K562 (cell line): ENCODE results near the gene HMG20B. TPM values are rescaled to one million over a fixed set of nuclear protein-coding genes. Genes with fewer than 3 reads are reported as not detected.
A peak's percentile ranks its signal among the peaks of the same experiment; 100 is the strongest.

Source experiments
- ATAC-seq: fragments of 200-7000 bp; cut with Tn5 transposase; 3 replicates; pipeline ENCODE4 v1.9.1; 2020; ENCODE audit warnings: moderate library complexity
- BruUV-seq: library from RNA; stranded (reverse); fragments of 400-500 nt; replicated peaks from 2 replicates; lab custom pipeline; 2021; lab: Mats Ljungman, UMichigan
- CTCF ChIA-PET: fragments of 300-600 bp; formaldehyde crosslinking; extraction: SDS; loops from one replicate; lab custom pipeline; 2021; ENCODE audit warnings: low intra/inter-chr PET ratio; lab: Yijun Ruan, JAX
- POLR2A ChIA-PET: fragments of 300-600, 350-650 bp; sonication (Branson Sonifier 250); formaldehyde crosslinking; extraction: SDS; loops from one replicate; lab custom pipeline; 2021; ENCODE audit warnings: antibody characterized with exemption, inconsistent platforms; lab: Yijun Ruan, JAX
- DNase-seq, 4 experiments: peaks; one replicate each; pipeline versions ENCODE4 v3.0.0 to v3.0.0-alpha.2; 2011 to 2018; ENCODE audit warnings: low spot score in 3 of 4, mixed read lengths in 3 of 4; ENCODE audit errors: extremely low read depth in 1 of 4
- FAIRE-seq: peaks from 2 replicates; lab custom pipeline; 2011; peaks lifted over from hg19 to GRCh38; lab: Jason Lieb, UNC
- H2AFZ ChIP-seq: 2 replicates; pipeline ENCODE4 v1.6.0; 2011; ENCODE audit warnings: low read depth, low read length, control low read depth, inconsistent platforms
- H3K27ac ChIP-seq: fragments of 200-600 bp; 3 replicates; pipeline ENCODE4 v1.8.0; 2011; ENCODE audit warnings: low read depth, mild to moderate bottlenecking, control low read depth, inconsistent platforms, low read length, moderate library complexity, mixed read lengths; ENCODE audit errors: extremely low read depth
- H3K27me3 ChIP-seq, 2 experiments: fragments of 300-600 bp in 1 of 2; 2 replicates in 1 of 2; 3 replicates in 1 of 2; pipeline versions ENCODE4 v1.6.0 to v1.8.0; 2011; ENCODE audit warnings: inconsistent platforms in 2 of 2, low read length in 2 of 2, mild to moderate bottlenecking in 1 of 2, mixed read lengths in 1 of 2, moderate library complexity in 1 of 2; ENCODE audit not compliant: control insufficient read depth in 2 of 2, insufficient read depth in 2 of 2
- H3K36me3 ChIP-seq: fragments of 300-600 bp; 3 replicates; pipeline ENCODE4 v1.8.0; 2011; ENCODE audit warnings: mild to moderate bottlenecking, low read length, inconsistent platforms; ENCODE audit not compliant: control insufficient read depth, insufficient read depth
- H3K4me1 ChIP-seq, 2 experiments: fragments of 200-600 bp in 1 of 2; replicated peaks in 1 of 2; 2 replicates in 1 of 2; 3 replicates in 1 of 2; pipeline versions ENCODE4 v1.5.1 to v1.8.0; 2011; ENCODE audit warnings: inconsistent platforms in 2 of 2, low read length in 2 of 2, mild to moderate bottlenecking in 1 of 2, mixed read lengths in 1 of 2, moderate library complexity in 1 of 2; ENCODE audit not compliant: control insufficient read depth in 2 of 2, insufficient read depth in 2 of 2
- H3K4me2 ChIP-seq: 2 replicates; pipeline ENCODE4 v1.6.1; 2011; ENCODE audit warnings: low read length, control low read depth, inconsistent platforms, mixed read lengths; ENCODE audit not compliant: insufficient read depth
- H3K4me3 ChIP-seq: fragments of 200-600 bp; sonication (generic), shearing (Covaris generic); 2 replicates; pipeline ENCODE4 v1.5.1; 2016; ENCODE audit warnings: control low read depth, inconsistent platforms
- H3K79me2 ChIP-seq: fragments of 200-600 bp; 3 replicates; pipeline ENCODE4 v1.8.0; 2011; ENCODE audit warnings: low read length, inconsistent platforms; ENCODE audit not compliant: control insufficient read depth, insufficient read depth
- H3K9ac ChIP-seq, 2 experiments: 2 replicates each; pipeline versions ENCODE4 v1.6.0 to v1.6.1; 2011; ENCODE audit warnings: low read depth in 2 of 2, low read length in 2 of 2, control low read depth in 1 of 2, inconsistent platforms in 1 of 2, mild to moderate bottlenecking in 1 of 2, mixed read lengths in 1 of 2; ENCODE audit not compliant: insufficient read depth in 1 of 2
- H3K9me1 ChIP-seq: one replicate; pipeline ENCODE4 v1.6.0; 2011; ENCODE audit warnings: inconsistent platforms, mild to moderate bottlenecking, low read length, moderate library complexity; ENCODE audit not compliant: control insufficient read depth, insufficient read depth
- H3K9me3 ChIP-seq: replicated peaks from 2 replicates; pipeline ENCODE4 v1.5.1; 2011; ENCODE audit warnings: low read depth, low read length, inconsistent platforms; ENCODE audit not compliant: control insufficient read depth, insufficient read depth
- H4K20me1 ChIP-seq: replicated peaks from 2 replicates; pipeline ENCODE4 v1.6.1; 2011; ENCODE audit warnings: low read length, inconsistent platforms, mixed read lengths; ENCODE audit not compliant: control insufficient read depth, insufficient read depth
- ELF4 ChIP-seq: fragments of 450-650 bp; formaldehyde crosslinking; IDR thresholded peaks from 2 replicates; pipeline ENCODE4 v1.4.0; 2022; ENCODE audit warnings: missing genetic modification characterization
- HDAC1 ChIP-seq, 2 experiments: fragments of 450-650 bp; IDR thresholded peaks; 2 replicates each; pipeline ENCODE4 v1.6.1; 2016 to 2017; ENCODE audit warnings: inconsistent platforms in 1 of 2, mild to moderate bottlenecking in 1 of 2, moderate library complexity in 1 of 2
- HMGN3 ChIP-seq: IDR thresholded peaks from 2 replicates; pipeline ENCODE4 v1.6.1; 2011; ENCODE audit warnings: borderline replicate concordance, low read depth, mild to moderate bottlenecking, mixed read lengths, low read length; ENCODE audit not compliant: insufficient read length; ENCODE audit errors: extremely low read depth
- MAZ ChIP-seq, 2 experiments: fragments of 450-650 bp in 1 of 2; sonication (generic) in 1 of 2; formaldehyde crosslinking; IDR thresholded peaks in 1 of 2; conservative IDR thresholded peaks in 1 of 2; 2 replicates each; pipeline versions ENCODE4 v1.4.0 to v1.5.0; 2020; ENCODE audit warnings: mild to moderate bottlenecking in 1 of 2, missing genetic modification reagents in 1 of 2
- MEF2A ChIP-seq: IDR thresholded peaks from 2 replicates; pipeline ENCODE4 v1.6.1; 2011; ENCODE audit warnings: low read depth, mild to moderate bottlenecking, low read length, moderate library complexity; ENCODE audit not compliant: control insufficient read depth
- SNIP1 ChIP-seq: fragments of 450-650 bp; IDR thresholded peaks from 2 replicates; pipeline ENCODE4 v1.7.1; 2017; ENCODE audit warnings: low read depth, mild to moderate bottlenecking
- TBL1XR1 ChIP-seq, 2 experiments: IDR thresholded peaks; 2 replicates each; pipeline ENCODE4 v1.6.1; 2012; ENCODE audit warnings: improper control_type of control experiment in 2 of 2, low read length in 2 of 2, mild to moderate bottlenecking in 1 of 2
- TFAP4 ChIP-seq: sonication (generic); formaldehyde crosslinking; IDR thresholded peaks from 2 replicates; pipeline ENCODE4 v1.8.0; 2022; ENCODE audit warnings: missing genetic modification reagents, mild to moderate bottlenecking, moderate library complexity, borderline replicate concordance
- ZNF143 ChIP-seq: sonication (generic); formaldehyde crosslinking; IDR thresholded peaks from 2 replicates; pipeline ENCODE4 v1.9.0; 2022; ENCODE audit warnings: mild to moderate bottlenecking, missing genetic modification reagents
- ZNF184 ChIP-seq: sonication (generic); formaldehyde crosslinking; IDR thresholded peaks from 2 replicates; pipeline ENCODE4 v1.5.0; 2020; ENCODE audit warnings: missing genetic modification reagents
- WGBS: fragments of 100-300 bp; shearing (Covaris generic); methylation state at CpG from one replicate; pipeline ENCODE4 v1.1.6; 2016; ENCODE audit warnings: low coverage, mixed read lengths; ENCODE audit not compliant: insufficient coverage; ENCODE audit errors: missing lambda C conversion rate; 5-methylcytosine and 5-hydroxymethylcytosine counted together
- in situ Hi-C: fragments of 300-500 bp; cut with MboI; formaldehyde crosslinking; loops from 4 replicates; pipeline ENCODE4 v1.15.0; 2018; ENCODE audit warnings: inconsistent platforms, mixed read lengths
- intact Hi-C: fragments of 100-400 bp; cut with micrococcal nuclease; formaldehyde crosslinking; loops from 2 replicates; pipeline ENCODE4 v1.14.2; 2022
- polyA plus RNA-seq, 8 experiments: library from polyadenylated mRNA; depleted of rRNA in 4 of 8; stranded (reverse) in 5 of 8; unstranded in 3 of 8; fragments of >200 nt; fragmentation: Nextera tagmentation in 2 of 8; fragmentation: Illumina TruSeq in 1 of 8; extraction: Ambion mirVana in 2 of 8; extraction: Trizol in 1 of 8; gene quantifications; 2 replicates each; pipeline versions ENCODE4 v1.2.1 to v1.2.3, GENCODE V29; 2011 to 2014; ENCODE audit warnings: inconsistent platforms in 1 of 8, missing spikeins in 1 of 8
- total RNA-seq, 7 experiments: library from RNA; depleted of rRNA in 6 of 7; stranded (reverse); fragments of >200 nt in 6 of 7; fragmentation: Illumina TruSeq in 2 of 7; extraction: Trizol in 2 of 7; gene quantifications; 2 replicates each; pipeline versions ENCODE4 v1.2.1 to v1.2.3, GENCODE V29; 2011 to 2021; ENCODE audit warnings: low replicate concordance in 1 of 7
- TF ChIP-seq, protein P1 (sequence below): fragments of 250-450 bp; sonication (Bioruptor Pico); IDR thresholded peaks from 2 replicates; pipeline ENCODE4 v1.5.1; 2021; ENCODE audit warnings: mild to moderate bottlenecking
- TF ChIP-seq, protein P2 (sequence below), 2 experiments: IDR thresholded peaks; 2 replicates each; pipeline ENCODE4 v1.6.1; 2011; ENCODE audit warnings: borderline replicate concordance in 1 of 2, control low read depth in 1 of 2, low read depth in 1 of 2, low read length in 1 of 2, mild to moderate bottlenecking in 1 of 2, mixed read lengths in 1 of 2, moderate library complexity in 1 of 2; ENCODE audit not compliant: insufficient read depth in 1 of 2, insufficient read length in 1 of 2, poor library complexity in 1 of 2, severe bottlenecking in 1 of 2; ENCODE audit errors: extremely low read depth in 1 of 2

HMG20B gene
- total and polyA plus RNA-seq, 9 of the 15 experiments (the other 6 are each of a cell fraction or from before 2014, with no cell fraction given) = 0.35 to 172 (median 38.6) TPM

GRCh38 chr19:3606174-3606689 lies 33.5 kb downstream of the HMG20B start (continued):
- TF ChIP-seq, protein P1, sequence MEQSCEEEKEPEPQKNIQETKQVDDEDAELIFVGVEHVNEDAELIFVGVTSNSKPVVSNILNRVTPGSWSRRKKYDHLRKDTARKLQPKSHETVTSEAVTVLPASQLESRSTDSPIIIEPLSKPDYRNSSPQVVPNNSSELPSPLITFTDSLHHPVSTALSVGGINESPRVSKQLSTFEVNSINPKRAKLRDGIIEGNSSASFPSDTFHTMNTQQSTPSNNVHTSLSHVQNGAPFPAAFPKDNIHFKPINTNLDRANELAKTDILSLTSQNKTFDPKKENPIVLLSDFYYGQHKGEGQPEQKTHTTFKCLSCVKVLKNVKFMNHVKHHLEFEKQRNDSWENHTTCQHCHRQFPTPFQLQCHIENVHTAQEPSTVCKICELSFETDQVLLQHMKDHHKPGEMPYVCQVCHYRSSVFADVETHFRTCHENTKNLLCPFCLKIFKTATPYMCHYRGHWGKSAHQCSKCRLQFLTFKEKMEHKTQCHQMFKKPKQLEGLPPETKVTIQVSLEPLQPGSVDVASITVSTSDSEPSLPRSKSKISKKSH (CRISPR knock-in tag) = no peak
- peak; percentile 61 for TF ChIP-seq HMGN3
- TF ChIP-seq, protein P2, sequence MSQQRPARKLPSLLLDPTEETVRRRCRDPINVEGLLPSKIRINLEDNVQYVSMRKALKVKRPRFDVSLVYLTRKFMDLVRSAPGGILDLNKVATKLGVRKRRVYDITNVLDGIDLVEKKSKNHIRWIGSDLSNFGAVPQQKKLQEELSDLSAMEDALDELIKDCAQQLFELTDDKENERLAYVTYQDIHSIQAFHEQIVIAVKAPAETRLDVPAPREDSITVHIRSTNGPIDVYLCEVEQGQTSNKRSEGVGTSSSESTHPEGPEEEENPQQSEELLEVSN (IDR thresholded peaks at IDR 0.05; ENCODE audit: borderline replicate concordance in 1 of 2, extremely low read depth in 1 of 2, insufficient read depth in 1 of 2, insufficient read length in 1 of 2, low read depth in 1 of 2, low read length in 1 of 2, poor library complexity in 1 of 2, severe bottlenecking in 1 of 2) = peak in 1 of 2 experiments; percentile 41
- 0 out of 4 replicates have a peak, but pooled peaks of 1 of the 2 experiments have one; percentile 2 for TF ChIP-seq HDAC1 (IDR thresholded peaks at IDR 0.05)

- peaks cover 2% of the 10 kb centered on the region for H3K9me1 ChIP-seq
- H3K27me3 ChIP-seq = no peaks in the 10 kb centered on the region
- H3K9me3 ChIP-seq = no peaks in the 10 kb centered on the region; the same call in 1 of the 2 replicates
- in situ Hi-C loops (no loop called here), intact Hi-C loops (loop anchor here (10.0 kb wide), 1 partner anchor 62 kb away; no protein-coding TSS in a partner anchor)
- H3K79me2 ChIP-seq = peaks cover 44% of the 10 kb centered on the region
- CTCF ChIA-PET = no interaction called here
- no peaks in the 10 kb centered on the region for H4K20me1 ChIP-seq
- peak within 1 kb of the TSS; percentile 92 for H3K9ac ChIP-seq
- under 1% methylated on average over 35 of the region's 46 CpGs for WGBS
- POLR2A ChIA-PET = interaction anchor here (1.5 to 4.0 kb wide), 2 partner anchors 15 to 28 kb away, joined by 7 to 29 read pairs; no protein-coding TSS in a partner anchor
- peak; percentile 83 for FAIRE-seq
- H2AFZ ChIP-seq = peak within 1 kb of the TSS; percentile 95
- BruUV-seq = no TSS peak
- H3K36me3 ChIP-seq = peaks cover 38% of the 10 kb centered on the region; the same call in 1 of the 3 replicates
- H3K27ac ChIP-seq = peak within 1 kb of the TSS; percentile 98
- peak within 1 kb of the TSS; percentile 89 for H3K4me3 ChIP-seq
- peaks cover 38 to 88% of the 10 kb centered on the region in 2 experiments for H3K4me1 ChIP-seq
- DNase-seq = peak; percentile 91 to 94 (median 92)
- peak within 1 kb of the TSS; percentile 91 for H3K4me2 ChIP-seq
- ATAC-seq = peak; percentile 89
- peak; percentile 35; the same call in 1 of the 2 replicates for TF ChIP-seq TFAP4
- no peak for TF ChIP-seq MEF2A
- no peak for TF ChIP-seq TBL1XR1 (IDR thresholded peaks at IDR 0.05; ENCODE audit: low read length in 2 of 2)
- no peak for TF ChIP-seq ZNF143 (CRISPR knock-in tag)
- no peak for TF ChIP-seq SNIP1
- no peak for TF ChIP-seq ZNF184 (CRISPR knock-in tag)
- peak; percentile 67 to 83; a peak in 3 of 4 replicates for TF ChIP-seq MAZ (CRISPR knock-in tag; conservative IDR thresholded peaks at IDR 0.05 in 1 of 2, IDR thresholded peaks at IDR 0.05 in 1 of 2)
- no peak for TF ChIP-seq ELF4 (CRISPR knock-in tag)
These were observed 34.0 kb downstream of the HMG20B start, which contains the start of gene TBXA2R for GRCh38 chr19:3606690-3607289. Gene TBXA2R, minus strand, starts transcription at chr19:3606875. Its CDS starts 6,241 bp downstream, at chr19:3600634.
